ENCODE data around the gene PEMT. TPM values are rescaled to one million over a fixed set of nuclear protein-coding genes. Genes with fewer than 3 reads are reported as not detected.

The PEMT gene
- total RNA-seq, 3 donors from 2014 or later (not counting 1 experiment from before 2014, with no cell fraction given): 10.3 to 13.6 (median 12.6) TPM

- intact Hi-C loops (cut with micrococcal nuclease): loop anchor here (1.0 kb wide), 1 partner anchor 257 kb away; no protein-coding TSS in a partner anchor
- ATAC-seq (no peak), DNase-seq (no peak)
- peak; percentile 8 for TF ChIP-seq CTCF (IDR thresholded peaks at IDR 0.05)
- Mint-ChIP-seq H3K4me3 (no peak overlapping the region), H3K9me3 (no peaks in the 10 kb centered on the region), H3K27me3 (ENCODE audit: low read depth in 2 of 2) (peaks cover 0 to under 1% of the 10 kb centered on the region in 2 donors), H3K27ac (no peak overlapping the region), H3K36me3 (no peaks in the 10 kb centered on the region), H3K4me1 (peaks cover 0 to 7% of the 10 kb centered on the region in 2 donors)
- no peak overlapping the region for H3K4me3 ChIP-seq (ENCODE audit: low read length)
- H3K4me1 ChIP-seq (ENCODE audit: control insufficient read depth, insufficient read depth, low read length): peaks cover 3% of the 10 kb centered on the region
- no peaks in the 10 kb centered on the region for H3K36me3 ChIP-seq (ENCODE audit: control insufficient read depth, insufficient read depth, low read length)
- H3K9me3 ChIP-seq (ENCODE audit: control insufficient read depth, insufficient read depth, low read length): no peaks in the 10 kb centered on the region
- no peaks in the 10 kb centered on the region for H3K27me3 ChIP-seq (ENCODE audit: control insufficient read depth, insufficient read depth, low read length)
- WGBS (ENCODE audit: insufficient coverage): 92% methylated on average over 9 of the region's 9 CpGs
- no peak overlapping the region for H3K27ac ChIP-seq (ENCODE audit: low read length)
Observed at GRCh38 chr17:17612085-17613022, 20.8 kb upstream of the PEMT start.

- Histone ChIP-seq H3K27ac (ENCODE audit: low read length) (no peak overlapping the region), H3K36me3 (ENCODE audit: control insufficient read depth, insufficient read depth, low read length) (no peaks in the 10 kb centered on the region), H3K27me3 (ENCODE audit: control insufficient read depth, insufficient read depth, low read length) (no peaks in the 10 kb centered on the region), H3K4me3 (ENCODE audit: low read length) (no peak overlapping the region), H3K4me1 (ENCODE audit: control insufficient read depth, insufficient read depth, low read length) (peaks cover 3% of the 10 kb centered on the region), H3K9me3 (ENCODE audit: control insufficient read depth, insufficient read depth, low read length) (no peaks in the 10 kb centered on the region)
- no peak for ATAC-seq
- no peak for DNase-seq
- Mint-ChIP-seq H3K36me3 (no peaks in the 10 kb centered on the region), H3K9me3 (no peaks in the 10 kb centered on the region), H3K27ac (no peak overlapping the region), H3K27me3 (ENCODE audit: low read depth in 2 of 2) (peaks cover 0 to 4% of the 10 kb centered on the region in 2 donors), H3K4me3 (no peak overlapping the region), H3K4me1 (peaks cover 0 to 7% of the 10 kb centered on the region in 2 donors)
- TF ChIP-seq CTCF (IDR thresholded peaks at IDR 0.05): no peak
- intact Hi-C loops (cut with micrococcal nuclease): no loop called here
- 90% methylated on average over 4 of the region's 4 CpGs for WGBS (ENCODE audit: insufficient coverage)
Observed at GRCh38 chr17:17609121-17609520, 17.6 kb upstream of the PEMT start.

GRCh38 chr17:17606416-17607000, 15.0 kb upstream of the PEMT start:
- DNase-seq (no peak), ATAC-seq (no peak)
- H3K9me3 Mint-ChIP-seq: no peaks in the 10 kb centered on the region
- intact Hi-C loops (cut with micrococcal nuclease): no loop called here
- no peak overlapping the region for H3K4me3 Mint-ChIP-seq
- H3K36me3 ChIP-seq (ENCODE audit: control insufficient read depth, insufficient read depth, low read length): no peaks in the 10 kb centered on the region
- H3K36me3 Mint-ChIP-seq: no peaks in the 10 kb centered on the region
- H3K27me3 ChIP-seq (ENCODE audit: control insufficient read depth, insufficient read depth, low read length): no peaks in the 10 kb centered on the region
- peaks cover 0 to 4% of the 10 kb centered on the region in 2 donors for H3K27me3 Mint-ChIP-seq (ENCODE audit: low read depth in 2 of 2)
- H3K27ac Mint-ChIP-seq: no peak overlapping the region
- WGBS (ENCODE audit: insufficient coverage): 87% methylated on average over 6 of the region's 7 CpGs
- H3K4me1 Mint-ChIP-seq: no peaks in the 10 kb centered on the region
- no peaks in the 10 kb centered on the region for H3K9me3 ChIP-seq (ENCODE audit: control insufficient read depth, insufficient read depth, low read length)
- H3K4me3 ChIP-seq (ENCODE audit: low read length): no peak overlapping the region
- no peak for TF ChIP-seq CTCF (IDR thresholded peaks at IDR 0.05)
- no peak overlapping the region for H3K27ac ChIP-seq (ENCODE audit: low read length)
- no peaks in the 10 kb centered on the region for H3K4me1 ChIP-seq (ENCODE audit: control insufficient read depth, insufficient read depth, low read length)

All from natural killer cell (primary cell).